HFF-Myc (cell line): ENCODE data around the gene HPX.
A peak's percentile ranks its signal among the peaks of the same experiment; 100 is the strongest.

Experiments used
- DNase-seq: peaks from one replicate; pipeline ENCODE4 v3.0.0-alpha.2; 2011; ENCODE audit warnings: low read depth; ENCODE audit errors: extremely low read depth
- H3K4me3 ChIP-seq: replicated peaks from 2 replicates; pipeline ENCODE4 v1.5.1; 2011; ENCODE audit warnings: low read depth, mild to moderate bottlenecking, control low read depth, low read length
- CTCF ChIP-seq: IDR thresholded peaks from 2 replicates; pipeline ENCODE4 v1.5.1; 2012; ENCODE audit warnings: mild to moderate bottlenecking, low read depth, low read length, control low read depth; ENCODE audit errors: missing control alignments

The HPX gene

GRCh38 chr11:6476571-6476970 lies 35.8 kb upstream of the HPX start:
- no peak overlapping the region for H3K4me3 ChIP-seq
- no peak for DNase-seq
- TF ChIP-seq CTCF: no peak

- no peak for DNase-seq
- H3K4me3 ChIP-seq: no peak overlapping the region
- peak; percentile 3 for TF ChIP-seq CTCF
These were observed 35.1 kb upstream of the HPX start for GRCh38 chr11:6475936-6476335.

GRCh38 chr11:6474806-6475500 lies 34.2 kb upstream of the HPX start:
- no peak for DNase-seq
- H3K4me3 ChIP-seq: peak overlapping the region; percentile 49; the same call in 1 of the 2 replicates
- TF ChIP-seq CTCF: no peak

GRCh38 chr11:6474413-6474792 lies 33.6 kb upstream of the HPX start:
- peak overlapping the region; percentile 49 for H3K4me3 ChIP-seq
- DNase-seq: no peak
- no peak for TF ChIP-seq CTCF

- peak; percentile 35 for TF ChIP-seq CTCF
These were observed 32.9 kb upstream of the HPX start, which contains the start of gene TRIM3 for GRCh38 chr11:6473451-6474412. TSS of gene TRIM3 (minus strand) at chr11:6473941. CDS start at chr11:6465695, 8,246 bp downstream.

GRCh38 chr11:6472934-6473333 lies 32.1 kb upstream of the HPX start:
- TF ChIP-seq CTCF: no peak
- H3K4me3 ChIP-seq: peak overlapping the region; percentile 82
- no peak for DNase-seq

More at GRCh38 chr11:6473451-6474412, 32.9 kb upstream of the HPX start, which contains the start of gene TRIM3:
- peak within 1 kb of the TSS; percentile 82 for H3K4me3 ChIP-seq
- peak; percentile 59 for DNase-seq
